Liver (tissue), 9 donors: ENCODE results near the gene FBXL15. TPM values are rescaled to one million over a fixed set of nuclear protein-coding genes. Genes with fewer than 3 reads are reported as not detected.

Experiments
- DNase-seq: peaks from one replicate; pipeline ENCODE4 v3.0.0-alpha.2; 2017; ENCODE audit warnings: low spot score
- H3K27ac ChIP-seq, 2 donors: one replicate each; pipeline ENCODE4 v1.7.0; 2013; ENCODE audit warnings: inconsistent platforms in 2 of 2, low read length in 2 of 2, control low read depth in 1 of 2, low read depth in 1 of 2, mild to moderate bottlenecking in 1 of 2
- H3K27me3 ChIP-seq, 4 donors: one replicate each; pipeline versions ENCODE4 v1.6.1 to v1.7.0; 2013; ENCODE audit warnings: low read length in 3 of 4, inconsistent platforms in 1 of 4, mild to moderate bottlenecking in 1 of 4, moderate library complexity in 1 of 4; ENCODE audit not compliant: control insufficient read depth in 4 of 4, insufficient read depth in 4 of 4
- H3K36me3 ChIP-seq, 4 donors: one replicate each; pipeline versions ENCODE4 v1.6.1 to v1.7.0; 2013; ENCODE audit warnings: low read length in 3 of 4, mild to moderate bottlenecking in 3 of 4, low read depth in 1 of 4, moderate library complexity in 1 of 4; ENCODE audit not compliant: control insufficient read depth in 4 of 4, insufficient read depth in 3 of 4
- H3K4me1 ChIP-seq, 4 donors: one replicate each; pipeline versions ENCODE4 v1.6.1 to v1.7.0; 2013; ENCODE audit warnings: low read length in 3 of 4, mild to moderate bottlenecking in 3 of 4, moderate library complexity in 1 of 4; ENCODE audit not compliant: control insufficient read depth in 4 of 4, insufficient read depth in 4 of 4
- H3K4me3 ChIP-seq, 3 donors: one replicate each; pipeline versions ENCODE4 v1.6.1 to v1.7.0; 2013; ENCODE audit warnings: low read length in 3 of 3, control low read depth in 1 of 3, low read depth in 1 of 3, mild to moderate bottlenecking in 1 of 3
- H3K9ac ChIP-seq, 2 donors: one replicate each; pipeline ENCODE4 v1.7.0; 2013; ENCODE audit warnings: low read length in 2 of 2, mild to moderate bottlenecking in 2 of 2, moderate library complexity in 2 of 2, control low read depth in 1 of 2, low read depth in 1 of 2
- H3K9me3 ChIP-seq, 4 donors: one replicate each; pipeline versions ENCODE4 v1.6.1 to v1.7.0; 2013; ENCODE audit warnings: low read length in 3 of 4; ENCODE audit not compliant: control insufficient read depth in 4 of 4
- FOXA1 ChIP-seq: IDR thresholded peaks from 2 replicates; pipeline ENCODE4 v1.6.1; 2016; ENCODE audit warnings: antibody characterized with exemption
- FOXA2 ChIP-seq: IDR thresholded peaks from 2 replicates; pipeline ENCODE4 v1.6.1; 2016; ENCODE audit warnings: antibody characterized with exemption
- GABPA ChIP-seq, 2 donors: IDR thresholded peaks in 1 of 2; conservative IDR thresholded peaks in 1 of 2; 2 replicates each; pipeline ENCODE4 v1.6.1; 2016; ENCODE audit warnings: antibody characterized with exemption in 2 of 2, mild to moderate bottlenecking in 1 of 2, moderate library complexity in 1 of 2
- HNF4A ChIP-seq, 2 donors: conservative IDR thresholded peaks; 2 replicates each; pipeline ENCODE4 v1.6.1; 2016; ENCODE audit warnings: antibody characterized with exemption in 2 of 2, mild to moderate bottlenecking in 2 of 2
- HNF4G ChIP-seq: IDR thresholded peaks from 2 replicates; pipeline ENCODE4 v1.6.1; 2016; ENCODE audit warnings: antibody characterized with exemption
- JUND ChIP-seq, 2 donors: IDR thresholded peaks; 2 replicates each; pipeline ENCODE4 v1.6.1; 2016; ENCODE audit warnings: antibody characterized with exemption in 2 of 2
- NR2F2 ChIP-seq: IDR thresholded peaks from 2 replicates; pipeline ENCODE4 v1.6.1; 2016; ENCODE audit warnings: antibody characterized with exemption
- RAD21 ChIP-seq, 2 donors: IDR thresholded peaks; 2 replicates each; pipeline ENCODE4 v1.6.1; 2016; ENCODE audit warnings: antibody characterized with exemption in 2 of 2, mild to moderate bottlenecking in 2 of 2
- RXRA ChIP-seq, 2 donors: IDR thresholded peaks; 2 replicates each; pipeline ENCODE4 v1.6.1; 2017 to 2018; ENCODE audit warnings: antibody characterized with exemption in 2 of 2, mild to moderate bottlenecking in 1 of 2
- SP1 ChIP-seq: IDR thresholded peaks from 2 replicates; pipeline ENCODE4 v1.6.1; 2018; ENCODE audit warnings: antibody characterized with exemption, mild to moderate bottlenecking
- TAF1 ChIP-seq: conservative IDR thresholded peaks from 2 replicates; pipeline ENCODE4 v1.6.1; 2016; ENCODE audit warnings: antibody characterized with exemption, mild to moderate bottlenecking
- YY1 ChIP-seq: IDR thresholded peaks from 2 replicates; pipeline ENCODE4 v1.6.1; 2016; ENCODE audit warnings: antibody characterized with exemption, mild to moderate bottlenecking
- WGBS: extraction: QIAGEN DNeasy Blood & Tissue Kit; methylation state at CpG from one replicate; pipeline ENCODE4 v1.1.7; 2013; 5-methylcytosine and 5-hydroxymethylcytosine counted together
- polyA plus RNA-seq, 2 donors: library from polyadenylated mRNA; stranded (reverse) in 1 of 2; unstranded in 1 of 2; fragments of 200-250 nt in 1 of 2; fragments of >200 nt in 1 of 2; fragmentation: Nextera tagmentation in 1 of 2; extraction: Ambion mirVana in 1 of 2; gene quantifications; one replicate each; pipeline versions ENCODE4 v1.2.1 to v1.2.3, GENCODE V29; 2013 to 2015
- total RNA-seq, 2 donors: library from RNA; depleted of rRNA; stranded (reverse); fragments of >200 nt; gene quantifications; one replicate each; pipeline ENCODE4 v1.2.3, GENCODE V29; 2014
- TF ChIP-seq, protein P1 (sequence below): IDR thresholded peaks from 2 replicates; pipeline ENCODE4 v1.6.1; 2016; ENCODE audit warnings: antibody characterized with exemption, mild to moderate bottlenecking
- TF ChIP-seq, protein P2 (sequence below): fragments of 150-350 bp; IDR thresholded peaks from 2 replicates; pipeline ENCODE4 v1.5.1; 2017; ENCODE audit warnings: improper control_type of control experiment, low read depth, low read length; ENCODE audit not compliant: missing input control
- TF ChIP-seq, protein P3 (sequence below): IDR thresholded peaks from 2 replicates; pipeline ENCODE4 v1.6.1; 2016; ENCODE audit warnings: antibody characterized with exemption
- TF ChIP-seq, protein P4 (sequence below): IDR thresholded peaks from 2 replicates; pipeline ENCODE4 v1.6.1; 2016; ENCODE audit warnings: antibody characterized with exemption
- TF ChIP-seq, protein P5 (sequence below): IDR thresholded peaks from 2 replicates; pipeline ENCODE4 v1.6.1; 2016; ENCODE audit warnings: antibody characterized with exemption
- donor health status: healthy.
- donor health status: healthy.
- donor health status: healthy.
- donor health status: healthy.
- donor health status: healthy.

FBXL15 gene
- total and polyA plus RNA-seq, 4 donors: 4.4 to 14.4 (median 10.0) TPM

DNA sequence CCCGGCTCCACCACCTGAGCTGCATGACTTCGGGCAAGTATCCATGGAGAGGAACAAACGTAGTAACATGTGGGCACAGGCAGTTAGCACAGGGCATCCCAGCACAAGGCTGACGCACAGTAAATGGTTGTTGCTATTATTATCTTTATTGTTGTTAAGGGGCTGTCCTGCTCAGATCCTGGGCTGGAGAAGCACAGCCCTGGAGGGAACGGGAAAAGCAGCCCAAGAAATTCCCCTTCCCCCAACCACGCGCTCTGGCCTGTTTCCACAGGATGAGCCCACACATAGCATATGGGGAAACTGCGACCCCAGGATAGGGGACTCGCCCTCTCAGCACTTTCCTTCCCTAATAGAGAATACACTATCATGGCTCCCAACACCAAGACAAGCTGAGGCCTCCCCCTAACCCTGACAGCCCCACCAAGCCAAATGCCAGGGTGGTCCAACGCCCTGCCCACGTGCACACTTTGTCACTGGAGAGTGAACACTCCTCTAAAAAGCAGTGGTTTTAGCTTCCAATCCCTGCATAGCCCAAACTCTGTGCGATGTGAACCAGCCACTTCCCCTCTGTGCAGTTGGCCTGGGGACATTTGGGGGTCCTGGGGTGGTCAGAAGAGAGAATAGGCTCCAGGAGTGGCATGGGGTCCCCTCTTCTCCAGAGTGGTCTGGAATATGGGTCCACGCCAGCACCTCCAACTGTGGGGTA, 13.1 kb upstream of the FBXL15 start:
- Histone ChIP-seq H3K27ac (no peak overlapping the region), H3K27me3 (peaks cover 0 to 25% (median 6%) of the 10 kb centered on the region in 4 donors), H3K4me3 (no peak overlapping the region), H3K9ac (no peak overlapping the region), H3K36me3 (peaks cover 0 to 1% (median 0%) of the 10 kb centered on the region in 4 donors), H3K4me1 (peaks cover 2 to 8% (median 5%) of the 10 kb centered on the region in 4 donors), H3K9me3 (no peaks in the 10 kb centered on the region)
- WGBS: 85% methylated on average over 13 of the region's 13 CpGs
- no peak for DNase-seq
- TF ChIP-seq, protein P1, sequence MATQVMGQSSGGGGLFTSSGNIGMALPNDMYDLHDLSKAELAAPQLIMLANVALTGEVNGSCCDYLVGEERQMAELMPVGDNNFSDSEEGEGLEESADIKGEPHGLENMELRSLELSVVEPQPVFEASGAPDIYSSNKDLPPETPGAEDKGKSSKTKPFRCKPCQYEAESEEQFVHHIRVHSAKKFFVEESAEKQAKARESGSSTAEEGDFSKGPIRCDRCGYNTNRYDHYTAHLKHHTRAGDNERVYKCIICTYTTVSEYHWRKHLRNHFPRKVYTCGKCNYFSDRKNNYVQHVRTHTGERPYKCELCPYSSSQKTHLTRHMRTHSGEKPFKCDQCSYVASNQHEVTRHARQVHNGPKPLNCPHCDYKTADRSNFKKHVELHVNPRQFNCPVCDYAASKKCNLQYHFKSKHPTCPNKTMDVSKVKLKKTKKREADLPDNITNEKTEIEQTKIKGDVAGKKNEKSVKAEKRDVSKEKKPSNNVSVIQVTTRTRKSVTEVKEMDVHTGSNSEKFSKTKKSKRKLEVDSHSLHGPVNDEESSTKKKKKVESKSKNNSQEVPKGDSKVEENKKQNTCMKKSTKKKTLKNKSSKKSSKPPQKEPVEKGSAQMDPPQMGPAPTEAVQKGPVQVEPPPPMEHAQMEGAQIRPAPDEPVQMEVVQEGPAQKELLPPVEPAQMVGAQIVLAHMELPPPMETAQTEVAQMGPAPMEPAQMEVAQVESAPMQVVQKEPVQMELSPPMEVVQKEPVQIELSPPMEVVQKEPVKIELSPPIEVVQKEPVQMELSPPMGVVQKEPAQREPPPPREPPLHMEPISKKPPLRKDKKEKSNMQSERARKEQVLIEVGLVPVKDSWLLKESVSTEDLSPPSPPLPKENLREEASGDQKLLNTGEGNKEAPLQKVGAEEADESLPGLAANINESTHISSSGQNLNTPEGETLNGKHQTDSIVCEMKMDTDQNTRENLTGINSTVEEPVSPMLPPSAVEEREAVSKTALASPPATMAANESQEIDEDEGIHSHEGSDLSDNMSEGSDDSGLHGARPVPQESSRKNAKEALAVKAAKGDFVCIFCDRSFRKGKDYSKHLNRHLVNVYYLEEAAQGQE: no peak
- TF ChIP-seq, protein P2, sequence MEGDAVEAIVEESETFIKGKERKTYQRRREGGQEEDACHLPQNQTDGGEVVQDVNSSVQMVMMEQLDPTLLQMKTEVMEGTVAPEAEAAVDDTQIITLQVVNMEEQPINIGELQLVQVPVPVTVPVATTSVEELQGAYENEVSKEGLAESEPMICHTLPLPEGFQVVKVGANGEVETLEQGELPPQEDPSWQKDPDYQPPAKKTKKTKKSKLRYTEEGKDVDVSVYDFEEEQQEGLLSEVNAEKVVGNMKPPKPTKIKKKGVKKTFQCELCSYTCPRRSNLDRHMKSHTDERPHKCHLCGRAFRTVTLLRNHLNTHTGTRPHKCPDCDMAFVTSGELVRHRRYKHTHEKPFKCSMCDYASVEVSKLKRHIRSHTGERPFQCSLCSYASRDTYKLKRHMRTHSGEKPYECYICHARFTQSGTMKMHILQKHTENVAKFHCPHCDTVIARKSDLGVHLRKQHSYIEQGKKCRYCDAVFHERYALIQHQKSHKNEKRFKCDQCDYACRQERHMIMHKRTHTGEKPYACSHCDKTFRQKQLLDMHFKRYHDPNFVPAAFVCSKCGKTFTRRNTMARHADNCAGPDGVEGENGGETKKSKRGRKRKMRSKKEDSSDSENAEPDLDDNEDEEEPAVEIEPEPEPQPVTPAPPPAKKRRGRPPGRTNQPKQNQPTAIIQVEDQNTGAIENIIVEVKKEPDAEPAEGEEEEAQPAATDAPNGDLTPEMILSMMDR: no peak
- TF ChIP-seq, protein P3, sequence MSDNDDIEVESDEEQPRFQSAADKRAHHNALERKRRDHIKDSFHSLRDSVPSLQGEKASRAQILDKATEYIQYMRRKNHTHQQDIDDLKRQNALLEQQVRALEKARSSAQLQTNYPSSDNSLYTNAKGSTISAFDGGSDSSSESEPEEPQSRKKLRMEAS: no peak
- TF ChIP-seq RAD21 (IDR thresholded peaks at IDR 0.05) (no peak), JUND (IDR thresholded peaks at IDR 0.05) (no peak), YY1 (no peak), HNF4G (no peak), FOXA2 (no peak), FOXA1 (no peak), RXRA (IDR thresholded peaks at IDR 0.05) (no peak), SP1 (no peak), NR2F2 (no peak), HNF4A (conservative IDR thresholded peaks at IDR 0.05) (no peak), TAF1 (no peak), GABPA (IDR thresholded peaks at IDR 0.05 in 1 of 2, conservative IDR thresholded peaks at IDR 0.05 in 1 of 2) (no peak)
- TF ChIP-seq, protein P4, sequence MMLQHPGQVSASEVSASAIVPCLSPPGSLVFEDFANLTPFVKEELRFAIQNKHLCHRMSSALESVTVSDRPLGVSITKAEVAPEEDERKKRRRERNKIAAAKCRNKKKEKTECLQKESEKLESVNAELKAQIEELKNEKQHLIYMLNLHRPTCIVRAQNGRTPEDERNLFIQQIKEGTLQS: no peak
- TF ChIP-seq, protein P5, sequence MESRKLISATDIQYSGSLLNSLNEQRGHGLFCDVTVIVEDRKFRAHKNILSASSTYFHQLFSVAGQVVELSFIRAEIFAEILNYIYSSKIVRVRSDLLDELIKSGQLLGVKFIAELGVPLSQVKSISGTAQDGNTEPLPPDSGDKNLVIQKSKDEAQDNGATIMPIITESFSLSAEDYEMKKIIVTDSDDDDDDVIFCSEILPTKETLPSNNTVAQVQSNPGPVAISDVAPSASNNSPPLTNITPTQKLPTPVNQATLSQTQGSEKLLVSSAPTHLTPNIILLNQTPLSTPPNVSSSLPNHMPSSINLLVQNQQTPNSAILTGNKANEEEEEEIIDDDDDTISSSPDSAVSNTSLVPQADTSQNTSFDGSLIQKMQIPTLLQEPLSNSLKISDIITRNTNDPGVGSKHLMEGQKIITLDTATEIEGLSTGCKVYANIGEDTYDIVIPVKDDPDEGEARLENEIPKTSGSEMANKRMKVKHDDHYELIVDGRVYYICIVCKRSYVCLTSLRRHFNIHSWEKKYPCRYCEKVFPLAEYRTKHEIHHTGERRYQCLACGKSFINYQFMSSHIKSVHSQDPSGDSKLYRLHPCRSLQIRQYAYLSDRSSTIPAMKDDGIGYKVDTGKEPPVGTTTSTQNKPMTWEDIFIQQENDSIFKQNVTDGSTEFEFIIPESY: no peak
